ENCODE data around the gene CCDC196. TPM values are rescaled to one million over a fixed set of nuclear protein-coding genes. Genes with fewer than 3 reads are reported as not detected.

Gene CCDC196
- total RNA-seq, 1 donor from 2014 or later, result not detected

DNA sequence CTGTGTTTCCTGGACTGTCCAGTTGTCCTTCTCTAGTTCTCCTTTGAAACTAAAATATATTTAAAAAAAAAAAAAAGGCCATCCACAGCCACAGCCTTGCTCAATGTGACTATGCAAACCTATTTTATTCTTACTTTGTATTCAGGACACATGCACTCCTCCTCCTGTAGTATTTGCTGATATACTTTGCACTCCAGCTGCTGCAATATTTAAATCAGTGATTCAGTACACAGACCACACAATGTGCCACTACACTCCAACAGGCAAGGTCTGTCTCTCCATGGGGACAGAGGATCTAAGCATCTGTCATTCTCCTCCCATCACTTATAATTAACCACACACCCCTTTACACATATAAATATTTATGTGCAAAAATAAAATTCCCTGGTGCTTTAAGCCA lies 40.2 kb upstream of the CCDC196 start:
- Histone ChIP-seq H3K27ac (no peak overlapping the region), H3K4me3 (no peak overlapping the region), H3K27me3 (no peaks in the 10 kb centered on the region), H3K4me1 (no peaks in the 10 kb centered on the region), H3K36me3 (no peaks in the 10 kb centered on the region), H3K9me3 (no peaks in the 10 kb centered on the region)
- no peak for DNase-seq (ENCODE audit: extremely low spot score in 2 of 2)
- TF ChIP-seq POLR2A (IDR thresholded peaks at IDR 0.05), result no peak
- TF ChIP-seq POLR2AphosphoS5 (IDR thresholded peaks at IDR 0.05; ENCODE audit: insufficient read depth in 1 of 2, low read depth in 1 of 2), result no peak
- no peak for TF ChIP-seq CTCF (IDR thresholded peaks at IDR 0.05)
- intact Hi-C loops (cut with DNase I), result no loop called here

GRCh38 chr14:66453469-66453868 lies 32.7 kb upstream of the CCDC196 start:
- DNase-seq (ENCODE audit: extremely low spot score in 2 of 2), result no peak

GRCh38 chr14:66459603-66460002 lies 26.6 kb upstream of the CCDC196 start:
- H3K27ac ChIP-seq, result no peak overlapping the region
- no peak for DNase-seq (ENCODE audit: extremely low spot score in 2 of 2)
- H3K9me3 ChIP-seq, result no peaks in the 10 kb centered on the region
- intact Hi-C loops (cut with DNase I), result no loop called here
- H3K4me1 ChIP-seq, result no peaks in the 10 kb centered on the region
- H3K27me3 ChIP-seq, result no peaks in the 10 kb centered on the region
- no peaks in the 10 kb centered on the region for H3K36me3 ChIP-seq
- TF ChIP-seq CTCF (IDR thresholded peaks at IDR 0.05) (no peak), POLR2AphosphoS5 (IDR thresholded peaks at IDR 0.05; ENCODE audit: insufficient read depth in 1 of 2, low read depth in 1 of 2) (no peak), POLR2A (IDR thresholded peaks at IDR 0.05) (no peak)
- H3K4me3 ChIP-seq, result no peak overlapping the region

More at GRCh38 chr14:66453469-66453868, 32.7 kb upstream of the CCDC196 start:
- Histone ChIP-seq H3K36me3 (no peaks in the 10 kb centered on the region), H3K4me3 (no peak overlapping the region), H3K9me3 (no peaks in the 10 kb centered on the region), H3K27ac (no peak overlapping the region), H3K4me1 (no peaks in the 10 kb centered on the region), H3K27me3 (no peaks in the 10 kb centered on the region)
- TF ChIP-seq CTCF (IDR thresholded peaks at IDR 0.05), result no peak
- no peak for TF ChIP-seq POLR2AphosphoS5 (IDR thresholded peaks at IDR 0.05; ENCODE audit: insufficient read depth in 1 of 2, low read depth in 1 of 2)
- TF ChIP-seq POLR2A (IDR thresholded peaks at IDR 0.05), result no peak
- intact Hi-C loops (cut with DNase I), result no loop called here

GRCh38 chr14:66464261-66464660 lies 21.9 kb upstream of the CCDC196 start:
- intact Hi-C loops (cut with DNase I), result no loop called here
- no peaks in the 10 kb centered on the region for H3K36me3 ChIP-seq
- no peak for DNase-seq (ENCODE audit: extremely low spot score in 2 of 2)
- H3K4me3 ChIP-seq, result no peak overlapping the region
- H3K9me3 ChIP-seq, result no peaks in the 10 kb centered on the region
- no peaks in the 10 kb centered on the region for H3K27me3 ChIP-seq
- no peaks in the 10 kb centered on the region for H3K4me1 ChIP-seq
- TF ChIP-seq POLR2A (IDR thresholded peaks at IDR 0.05) (no peak), CTCF (IDR thresholded peaks at IDR 0.05) (no peak), POLR2AphosphoS5 (IDR thresholded peaks at IDR 0.05; ENCODE audit: insufficient read depth in 1 of 2, low read depth in 1 of 2) (no peak)
- no peak overlapping the region for H3K27ac ChIP-seq

GRCh38 chr14:66468778-66469367 lies 17.3 kb upstream of the CCDC196 start:
- Histone ChIP-seq H3K36me3 (no peaks in the 10 kb centered on the region), H3K9me3 (no peaks in the 10 kb centered on the region), H3K27me3 (no peaks in the 10 kb centered on the region), H3K4me1 (no peaks in the 10 kb centered on the region), H3K27ac (no peak overlapping the region), H3K4me3 (no peak overlapping the region)
- TF ChIP-seq POLR2A (IDR thresholded peaks at IDR 0.05) (no peak), CTCF (IDR thresholded peaks at IDR 0.05) (no peak), POLR2AphosphoS5 (IDR thresholded peaks at IDR 0.05; ENCODE audit: insufficient read depth in 1 of 2, low read depth in 1 of 2) (no peak)
- intact Hi-C loops (cut with DNase I), result no loop called here
- DNase-seq (ENCODE audit: extremely low spot score in 2 of 2), result no peak
